GM21381 (cell line): ENCODE results near the gene QSOX1.

Source experiments
- ATAC-seq: cut with Tn5 transposase; IDR thresholded peaks from one replicate; pipeline ENCODE4 v1.9.1; 2021; ENCODE audit warnings: mild to moderate bottlenecking, moderate library complexity; ENCODE audit not compliant: unreplicated experiment

Gene QSOX1

GRCh38 chr1:180168786-180169639, 14.3 kb downstream of the QSOX1 start:
- ATAC-seq = peak; percentile 52

- no peak for ATAC-seq
Observed at GRCh38 chr1:180169640-180170195, 15.0 kb downstream of the QSOX1 start.

GRCh38 chr1:180170546-180171151, 16.0 kb downstream of the QSOX1 start:
- no peak for ATAC-seq

GRCh38 chr1:180171691-180172090, 17.0 kb downstream of the QSOX1 start:
- no peak for ATAC-seq

GRCh38 chr1:180173451-180173850, 18.8 kb downstream of the QSOX1 start:
- ATAC-seq = no peak

GRCh38 chr1:180173952-180174351, 19.3 kb downstream of the QSOX1 start:
- no peak for ATAC-seq

- ATAC-seq = no peak
Observed at GRCh38 chr1:180175291-180175690, 20.6 kb downstream of the QSOX1 start.

- ATAC-seq = no peak
Observed at GRCh38 chr1:180175806-180176205, 21.1 kb downstream of the QSOX1 start.

GRCh38 chr1:180176965-180177364, 22.3 kb downstream of the QSOX1 start:
- ATAC-seq = no peak

- ATAC-seq = no peak
Observed at GRCh38 chr1:180177931-180178330, 23.3 kb downstream of the QSOX1 start.

GRCh38 chr1:180178511-180179161, 24.0 kb downstream of the QSOX1 start:
- ATAC-seq = no peak

- no peak for ATAC-seq
Observed at GRCh38 chr1:180179162-180179957, 24.7 kb downstream of the QSOX1 start.

- no peak for ATAC-seq
Observed at GRCh38 chr1:180181048-180181447, 26.4 kb downstream of the QSOX1 start.

- ATAC-seq = no peak
Observed at GRCh38 chr1:180181996-180182642, 27.4 kb downstream of the QSOX1 start.

- ATAC-seq = no peak
Observed at GRCh38 chr1:180182643-180183311, 28.1 kb downstream of the QSOX1 start.

GRCh38 chr1:180183426-180183825, 28.8 kb downstream of the QSOX1 start:
- ATAC-seq = no peak

GRCh38 chr1:180184041-180184440, 29.4 kb downstream of the QSOX1 start:
- ATAC-seq = no peak

- ATAC-seq = no peak
Observed at GRCh38 chr1:180185281-180185680, 30.6 kb downstream of the QSOX1 start.

GRCh38 chr1:180185971-180186645, 31.4 kb downstream of the QSOX1 start:
- no peak for ATAC-seq
